Prostate gland (tissue), 2 donors: ENCODE measurements around the gene NEK1. TPM values are rescaled to one million over a fixed set of nuclear protein-coding genes. Genes with fewer than 3 reads are reported as not detected.

Experiments
- DNase-seq: peaks from one replicate; pipeline ENCODE4 v3.0.0-alpha.2; 2019; ENCODE audit warnings: low spot score
- H3K27ac ChIP-seq, 2 donors: fragments of 200-600 bp; sonication (generic); 2 replicates each; pipeline ENCODE4 v1.5.1; 2017 to 2019
- H3K27me3 ChIP-seq: fragments of 200-600 bp; sonication (generic); replicated peaks from 2 replicates; pipeline ENCODE4 v1.5.1; 2019; ENCODE audit not compliant: insufficient read depth
- H3K36me3 ChIP-seq, 2 donors: fragments of 200-600 bp; sonication (generic); 1 replicate in 1 of 2; 2 replicates in 1 of 2; pipeline versions ENCODE4 v1.5.1 to v1.8.1; 2017 to 2019
- H3K4me1 ChIP-seq: fragments of 200-600 bp; sonication (generic); replicated peaks from 2 replicates; pipeline ENCODE4 v1.5.1; 2019
- H3K4me3 ChIP-seq, 2 donors: fragments of 200-600 bp; sonication (generic); 2 replicates each; pipeline ENCODE4 v1.5.1; 2017 to 2019
- H3K9me3 ChIP-seq: fragments of 200-600 bp; sonication (generic); 2 replicates; pipeline ENCODE4 v1.5.1; 2017
- POLR2A ChIP-seq: fragments of 450-650 bp; IDR thresholded peaks from one replicate; pipeline ENCODE4 v1.6.1; 2016; ENCODE audit warnings: antibody characterized with exemption, mild to moderate bottlenecking
- POLR2AphosphoS5 ChIP-seq: sonication (generic); formaldehyde crosslinking; IDR thresholded peaks from one replicate; pipeline ENCODE4 v1.6.1; 2017; ENCODE audit warnings: antibody characterized with exemption
- WGBS: methylation state at CpG from one replicate; pipeline ENCODE4 v1.1.5; 2018; 5-methylcytosine and 5-hydroxymethylcytosine counted together
- intact Hi-C: fragments of 100-400 bp; cut with DNase I; formaldehyde crosslinking; loops from one replicate; pipeline ENCODE4 v1.14.2; 2022
- total RNA-seq, 2 donors: library from RNA; depleted of rRNA; stranded (reverse); fragments of >200 nt; gene quantifications; one replicate each; pipeline ENCODE4 v1.1.0, GENCODE V29; 2016
- TF ChIP-seq, protein P1 (sequence below), 4 experiments: fragments of 200-600 bp in 2 of 4; fragments of 450-650 bp in 2 of 4; sonication (generic) in 2 of 4; IDR thresholded peaks; 1 replicate in 3 of 4; 2 replicates in 1 of 4; pipeline ENCODE4 v1.5.1; 2016 to 2019; ENCODE audit warnings: antibody characterized with exemption in 4 of 4, mild to moderate bottlenecking in 2 of 4, moderate library complexity in 2 of 4

The NEK1 gene
- total RNA-seq, 2 donors from 2014 or later, result 5.0 to 17.6 TPM

DNA sequence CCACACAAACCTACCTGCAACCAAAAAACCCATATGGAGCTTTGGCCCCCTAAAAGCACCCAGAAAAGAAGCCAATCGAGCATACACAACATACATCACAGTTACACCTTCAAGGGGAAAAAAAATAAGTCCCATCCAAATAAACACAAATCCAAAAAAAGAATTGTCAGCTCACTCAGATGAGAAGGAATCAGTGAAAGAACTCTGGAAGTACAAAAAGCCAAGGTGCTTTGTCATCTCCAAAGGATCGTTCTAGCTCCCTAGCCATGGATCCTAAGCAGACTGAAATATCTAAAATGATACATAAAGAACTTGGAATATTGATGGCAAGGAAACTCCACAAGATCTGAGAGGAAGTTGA lies 119.2 kb downstream of the NEK1 start:
- 59% methylated on average over 2 of the region's 2 CpGs for WGBS

DNA sequence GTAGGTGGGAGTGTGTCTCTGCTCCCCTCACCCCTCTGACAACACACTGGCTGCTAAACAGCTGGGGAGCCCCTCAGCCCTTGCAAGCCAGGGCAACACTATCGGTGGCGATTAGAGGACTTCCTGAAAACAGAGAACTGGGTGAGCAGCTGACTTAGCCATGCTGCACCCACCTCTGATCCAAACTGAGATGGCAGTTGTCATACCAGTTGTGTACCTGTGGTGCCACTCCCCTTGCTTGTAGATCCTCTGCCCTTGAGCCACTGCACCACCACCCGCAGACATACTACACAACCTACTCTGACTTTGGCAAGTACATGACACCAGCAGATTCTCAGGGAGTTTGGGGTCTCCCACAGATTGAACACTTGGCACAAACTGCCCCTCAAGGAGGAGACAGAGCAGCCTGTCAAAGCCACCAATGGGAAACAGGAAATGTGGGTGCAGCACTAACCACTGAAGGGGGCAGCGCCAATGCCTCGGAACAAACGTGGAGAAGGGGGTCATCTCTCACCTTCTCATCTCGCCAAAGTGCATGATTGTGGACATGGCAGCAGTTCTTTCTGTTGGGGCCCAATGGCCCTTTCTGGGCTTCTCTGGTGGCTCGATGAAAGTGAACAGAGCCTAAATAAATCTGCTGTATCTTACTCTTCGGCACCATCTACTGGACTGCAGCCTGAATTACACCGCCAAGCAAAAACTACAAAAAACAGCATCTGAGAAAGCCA lies 119.8 kb downstream of the NEK1 start:
- no peaks in the 10 kb centered on the region for H3K27me3 ChIP-seq
- H3K9me3 ChIP-seq, result no peaks in the 10 kb centered on the region
- H3K36me3 ChIP-seq, result no peaks in the 10 kb centered on the region
- no peaks in the 10 kb centered on the region for H3K4me1 ChIP-seq
- no peak for TF ChIP-seq POLR2A
- TF ChIP-seq POLR2AphosphoS5, result no peak
- TF ChIP-seq, protein P1, sequence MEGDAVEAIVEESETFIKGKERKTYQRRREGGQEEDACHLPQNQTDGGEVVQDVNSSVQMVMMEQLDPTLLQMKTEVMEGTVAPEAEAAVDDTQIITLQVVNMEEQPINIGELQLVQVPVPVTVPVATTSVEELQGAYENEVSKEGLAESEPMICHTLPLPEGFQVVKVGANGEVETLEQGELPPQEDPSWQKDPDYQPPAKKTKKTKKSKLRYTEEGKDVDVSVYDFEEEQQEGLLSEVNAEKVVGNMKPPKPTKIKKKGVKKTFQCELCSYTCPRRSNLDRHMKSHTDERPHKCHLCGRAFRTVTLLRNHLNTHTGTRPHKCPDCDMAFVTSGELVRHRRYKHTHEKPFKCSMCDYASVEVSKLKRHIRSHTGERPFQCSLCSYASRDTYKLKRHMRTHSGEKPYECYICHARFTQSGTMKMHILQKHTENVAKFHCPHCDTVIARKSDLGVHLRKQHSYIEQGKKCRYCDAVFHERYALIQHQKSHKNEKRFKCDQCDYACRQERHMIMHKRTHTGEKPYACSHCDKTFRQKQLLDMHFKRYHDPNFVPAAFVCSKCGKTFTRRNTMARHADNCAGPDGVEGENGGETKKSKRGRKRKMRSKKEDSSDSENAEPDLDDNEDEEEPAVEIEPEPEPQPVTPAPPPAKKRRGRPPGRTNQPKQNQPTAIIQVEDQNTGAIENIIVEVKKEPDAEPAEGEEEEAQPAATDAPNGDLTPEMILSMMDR (IDR thresholded peaks at IDR 0.05), result peak in 3 of 4 experiments; percentile 48 to 56 (median 52)
- intact Hi-C loops, result no loop called here
- WGBS, result 67% methylated on average over 10 of the region's 10 CpGs
- no peak overlapping the region for H3K4me3 ChIP-seq
- DNase-seq, result no peak
- H3K27ac ChIP-seq, result no peak overlapping the region

More for the DNA sequence above, 119.2 kb downstream of the NEK1 start:
- DNase-seq, result no peak
- H3K36me3 ChIP-seq, result no peaks in the 10 kb centered on the region
- H3K27me3 ChIP-seq, result no peaks in the 10 kb centered on the region
- no peaks in the 10 kb centered on the region for H3K4me1 ChIP-seq
- intact Hi-C loops, result no loop called here
- H3K27ac ChIP-seq, result no peak overlapping the region
- TF ChIP-seq POLR2AphosphoS5 (no peak), POLR2A (no peak)
- TF ChIP-seq, protein P1 (IDR thresholded peaks at IDR 0.05), result no peak
- no peak overlapping the region for H3K4me3 ChIP-seq
- H3K9me3 ChIP-seq, result no peaks in the 10 kb centered on the region

DNA sequence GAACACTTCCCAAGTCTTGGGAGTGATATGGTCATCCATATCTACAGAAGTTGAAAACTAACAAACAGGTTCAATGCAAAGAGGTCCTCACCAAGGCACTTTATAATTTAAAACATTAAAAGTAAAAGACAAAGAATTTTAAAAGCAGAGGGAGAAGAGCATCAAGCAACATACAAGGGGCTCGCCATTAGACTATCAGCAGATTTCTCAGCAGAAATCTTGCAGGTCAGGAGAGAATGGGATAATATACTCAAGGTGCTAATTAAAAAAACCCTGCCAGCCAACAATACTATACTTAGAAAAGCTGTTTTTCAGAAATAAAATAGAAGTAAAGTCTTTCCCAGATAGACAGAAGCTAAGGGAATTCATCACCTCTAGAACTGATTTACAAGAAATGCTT lies 121.2 kb downstream of the NEK1 start:
- H3K9me3 ChIP-seq, result no peaks in the 10 kb centered on the region
- no peak overlapping the region for H3K4me3 ChIP-seq
- intact Hi-C loops, result no loop called here
- H3K27ac ChIP-seq, result no peak overlapping the region
- WGBS, result 91% methylated on average over 1 of the region's 1 CpG
- no peaks in the 10 kb centered on the region for H3K4me1 ChIP-seq
- H3K36me3 ChIP-seq, result no peaks in the 10 kb centered on the region
- no peak for DNase-seq
- no peaks in the 10 kb centered on the region for H3K27me3 ChIP-seq
- TF ChIP-seq POLR2A (no peak), POLR2AphosphoS5 (no peak)
- TF ChIP-seq, protein P1 (IDR thresholded peaks at IDR 0.05), result no peak

DNA sequence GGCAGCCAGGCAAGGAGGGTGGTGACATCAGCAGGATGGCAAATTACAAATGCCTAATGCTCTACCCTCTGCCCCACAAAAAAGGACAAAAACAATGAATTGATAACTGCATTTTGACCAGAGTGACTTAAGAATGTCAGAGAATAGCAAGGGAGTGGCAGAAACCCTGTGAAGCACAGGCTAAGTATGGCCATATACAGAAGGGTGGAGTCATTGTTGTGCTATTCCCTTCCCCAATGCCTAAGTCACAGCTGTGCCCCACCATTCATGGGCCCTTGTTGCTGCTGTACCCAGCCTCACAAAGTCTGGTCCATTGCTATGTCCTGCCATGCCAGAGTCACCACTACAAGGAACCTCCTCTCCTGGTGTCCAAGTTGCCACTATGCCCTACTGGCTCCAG lies 123.1 kb downstream of the NEK1 start:
- intact Hi-C loops, result loop anchor here (5.0 to 10.0 kb wide), 3 partner anchors 467 to 975 kb away; no protein-coding TSS in a partner anchor

More for the DNA sequence above, 123.1 kb downstream of the NEK1 start:
- Histone ChIP-seq H3K36me3 (no peaks in the 10 kb centered on the region), H3K4me1 (no peaks in the 10 kb centered on the region), H3K4me3 (no peak overlapping the region), H3K27ac (no peak overlapping the region), H3K27me3 (no peaks in the 10 kb centered on the region), H3K9me3 (no peaks in the 10 kb centered on the region)
- DNase-seq, result no peak
- no peak for TF ChIP-seq POLR2AphosphoS5
- TF ChIP-seq POLR2A, result no peak
- TF ChIP-seq, protein P1 (IDR thresholded peaks at IDR 0.05), result no peak
